HG03378 (cell line): ENCODE data around the gene IKBKE.
A peak's percentile ranks its signal among the peaks of the same experiment; 100 is the strongest.

ENCODE experiments used
- ATAC-seq: cut with Tn5 transposase; IDR thresholded peaks from one replicate; pipeline ENCODE4 v1.9.1; 2021; ENCODE audit warnings: mild to moderate bottlenecking, moderate library complexity; ENCODE audit not compliant: unreplicated experiment

Gene IKBKE

GRCh38 chr1:206495011-206495461 lies 24.8 kb downstream of the IKBKE start:
- ATAC-seq, result no peak

DNA sequence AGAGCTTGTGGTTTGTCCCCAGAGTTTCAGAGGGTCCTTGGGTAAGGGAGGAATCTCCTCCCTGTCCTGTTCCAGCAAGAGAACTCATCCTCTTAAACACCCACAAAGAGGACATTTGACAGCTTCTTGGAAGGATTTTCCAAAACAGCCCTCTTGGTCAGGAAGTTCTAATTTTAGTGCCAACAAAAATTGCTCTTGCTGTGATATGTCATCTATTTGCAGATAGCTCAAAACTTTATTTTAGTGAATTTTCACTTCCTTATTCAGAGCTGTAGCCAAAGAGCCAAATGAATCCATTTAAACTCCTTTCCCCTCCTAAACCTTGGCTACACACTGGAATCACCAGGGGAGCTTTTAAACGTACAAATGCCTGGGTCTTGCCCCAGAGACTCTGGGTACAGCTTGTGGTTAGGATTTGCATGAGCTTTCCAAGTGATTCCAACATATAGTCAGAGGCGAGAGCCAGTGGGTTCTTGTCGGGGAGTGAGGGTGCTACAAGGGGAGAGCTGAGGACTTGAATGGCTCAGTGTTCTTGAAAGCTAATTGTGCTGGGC lies 25.3 kb downstream of the IKBKE start:
- ATAC-seq, result peak; percentile 33

- ATAC-seq, result peak; percentile 44
These were observed 26.0 kb downstream of the IKBKE start for GRCh38 chr1:206496131-206496793.

- no peak for ATAC-seq
These were observed 27.1 kb downstream of the IKBKE start for GRCh38 chr1:206497363-206497762.

DNA sequence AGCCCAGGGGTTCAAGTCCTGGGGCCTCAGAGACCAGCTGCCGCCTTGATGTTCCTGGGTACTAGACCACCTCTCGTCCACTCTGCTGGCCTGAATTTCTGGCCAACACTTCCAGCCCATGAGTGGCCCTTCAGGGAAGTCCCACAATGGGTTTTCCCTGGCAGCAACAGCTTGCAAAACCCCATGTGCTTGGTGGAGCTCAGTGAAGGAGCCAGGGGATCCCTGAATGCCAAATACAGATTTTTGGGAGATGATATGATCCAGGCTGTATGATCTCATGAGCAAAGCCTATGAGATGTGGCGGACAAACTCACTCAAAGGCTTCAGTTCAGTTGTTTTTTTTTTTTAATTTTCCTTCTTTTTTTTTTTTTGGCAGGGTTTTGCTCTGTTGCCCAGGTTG lies 27.5 kb downstream of the IKBKE start:
- ATAC-seq, result no peak

DNA sequence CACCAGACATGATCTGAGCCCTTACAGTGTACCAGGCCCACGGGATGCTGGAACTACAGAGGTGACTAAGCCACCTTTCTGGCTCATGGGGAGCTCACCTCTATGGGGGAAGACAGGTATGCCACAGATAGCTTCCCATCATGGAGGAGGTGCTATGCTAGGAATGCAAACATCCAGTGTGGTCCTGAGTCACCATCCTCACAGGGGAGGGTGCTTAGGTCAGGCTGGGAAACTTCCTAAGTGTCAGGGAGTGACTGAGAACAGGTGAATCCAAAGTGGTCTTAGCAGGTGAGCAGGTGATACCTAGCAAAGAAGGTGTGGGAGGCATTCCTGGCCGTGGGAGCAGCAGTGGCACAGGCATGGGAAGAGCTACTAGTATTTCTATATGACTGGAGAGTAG lies 28.4 kb downstream of the IKBKE start:
- ATAC-seq, result no peak

DNA sequence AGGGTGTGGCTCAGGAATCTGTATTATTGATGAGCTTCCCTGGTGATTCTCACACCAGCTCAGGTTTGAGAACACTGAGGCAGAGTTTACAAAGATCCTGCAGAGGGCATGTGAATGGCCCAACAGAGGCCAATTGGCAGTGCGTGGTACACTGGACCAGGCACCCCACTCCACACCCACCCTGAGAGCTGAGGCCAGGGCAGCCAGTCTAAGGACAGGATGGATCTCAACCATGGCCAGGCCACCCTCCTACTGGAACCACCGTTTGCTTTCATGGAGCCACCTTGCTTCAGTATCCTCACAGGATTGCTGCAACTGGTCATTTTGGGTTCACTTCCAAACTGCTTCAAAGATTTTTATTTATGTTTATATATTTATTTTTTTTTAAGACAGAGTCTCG lies 29.8 kb downstream of the IKBKE start:
- no peak for ATAC-seq

DNA sequence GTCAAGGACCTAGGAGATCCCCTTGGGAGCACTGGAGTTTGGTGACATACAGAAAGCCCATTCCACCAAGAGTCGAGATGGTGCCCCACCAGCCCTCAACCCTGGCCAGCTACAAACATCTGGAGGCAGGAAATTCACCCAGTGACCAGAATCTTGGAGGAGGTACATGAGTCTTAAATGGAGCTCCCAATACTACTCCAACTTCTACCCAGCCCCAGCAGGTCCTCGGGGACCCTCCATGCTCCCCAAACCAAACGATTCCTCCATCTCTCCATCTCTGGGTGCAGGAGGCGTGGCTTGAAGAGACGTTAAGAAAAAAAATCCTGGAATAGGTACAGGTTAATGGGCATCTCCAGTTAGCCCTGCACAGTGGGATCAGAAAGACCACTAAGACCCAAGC lies 31.6 kb downstream of the IKBKE start:
- ATAC-seq, result no peak

DNA sequence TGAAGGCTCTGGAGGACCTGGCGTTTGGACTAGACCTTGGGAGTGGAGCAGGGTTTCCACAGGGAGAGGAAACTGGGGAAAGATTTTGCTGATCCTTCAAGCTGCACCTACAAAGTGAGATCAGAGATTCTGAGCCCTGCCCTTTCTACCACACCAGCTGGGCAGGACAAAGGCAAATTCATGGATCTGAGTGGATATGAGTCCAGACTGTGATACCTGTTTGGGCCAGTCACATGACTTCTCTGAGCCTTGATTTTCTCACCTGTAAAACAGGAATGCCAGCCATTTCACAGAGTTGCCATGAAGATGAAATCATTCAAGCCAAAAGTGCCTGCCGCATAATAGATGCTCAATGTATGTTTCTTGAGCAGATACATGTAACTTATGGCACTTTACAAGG lies 32.1 kb downstream of the IKBKE start:
- ATAC-seq, result no peak

- no peak for ATAC-seq
These were observed 32.5 kb downstream of the IKBKE start for GRCh38 chr1:206502812-206503211.

- peak; percentile 83 for ATAC-seq
These were observed 33.5 kb downstream of the IKBKE start for GRCh38 chr1:206503591-206504362.

GRCh38 chr1:206504363-206504713 lies 34.1 kb downstream of the IKBKE start:
- no peak for ATAC-seq

GRCh38 chr1:206505702-206506355 lies 35.6 kb downstream of the IKBKE start:
- ATAC-seq, result no peak

DNA sequence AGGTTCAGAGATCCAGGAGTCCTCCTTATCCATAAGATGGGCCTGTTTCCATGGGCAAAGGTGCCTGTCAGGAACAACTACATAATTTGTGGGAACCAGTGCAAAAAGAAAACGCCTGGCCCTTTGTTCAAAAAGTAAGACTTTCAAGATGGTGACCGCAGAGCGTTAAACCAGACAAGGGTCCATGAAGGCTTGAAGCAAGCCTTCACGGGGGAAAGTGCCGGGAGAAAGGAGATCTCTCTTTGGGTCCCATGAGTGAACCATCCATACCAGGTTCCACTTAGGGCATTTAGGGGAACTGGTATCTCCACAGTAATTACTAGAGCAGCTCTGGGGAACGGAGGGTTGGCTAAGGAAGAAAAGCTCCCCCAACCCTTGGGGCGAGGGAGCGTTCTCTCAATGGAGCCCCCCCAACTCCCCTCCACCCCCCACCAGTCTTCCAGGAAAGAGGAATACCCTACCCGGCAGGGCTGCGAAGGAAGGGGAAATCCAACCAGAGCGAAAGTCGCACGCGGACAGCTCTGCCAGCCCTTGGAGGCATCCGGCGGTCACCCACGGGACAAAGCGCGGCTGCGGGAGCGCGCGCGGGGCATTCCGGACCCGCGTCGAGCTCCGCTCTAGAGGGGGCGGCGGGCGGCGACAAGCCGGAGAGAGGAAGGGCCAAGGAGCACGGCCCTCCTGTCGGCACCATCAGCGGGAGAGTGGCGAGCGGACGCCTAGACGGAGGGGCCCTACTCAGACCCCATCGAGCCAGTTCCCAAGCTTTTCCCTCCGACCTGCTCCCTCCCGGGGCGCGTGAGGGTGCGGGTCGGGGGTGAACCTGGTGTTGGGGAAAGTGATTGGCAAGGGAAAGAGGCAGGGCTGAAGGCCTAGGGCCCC lies 36.4 kb downstream of the IKBKE start:
- ATAC-seq, result no peak

DNA sequence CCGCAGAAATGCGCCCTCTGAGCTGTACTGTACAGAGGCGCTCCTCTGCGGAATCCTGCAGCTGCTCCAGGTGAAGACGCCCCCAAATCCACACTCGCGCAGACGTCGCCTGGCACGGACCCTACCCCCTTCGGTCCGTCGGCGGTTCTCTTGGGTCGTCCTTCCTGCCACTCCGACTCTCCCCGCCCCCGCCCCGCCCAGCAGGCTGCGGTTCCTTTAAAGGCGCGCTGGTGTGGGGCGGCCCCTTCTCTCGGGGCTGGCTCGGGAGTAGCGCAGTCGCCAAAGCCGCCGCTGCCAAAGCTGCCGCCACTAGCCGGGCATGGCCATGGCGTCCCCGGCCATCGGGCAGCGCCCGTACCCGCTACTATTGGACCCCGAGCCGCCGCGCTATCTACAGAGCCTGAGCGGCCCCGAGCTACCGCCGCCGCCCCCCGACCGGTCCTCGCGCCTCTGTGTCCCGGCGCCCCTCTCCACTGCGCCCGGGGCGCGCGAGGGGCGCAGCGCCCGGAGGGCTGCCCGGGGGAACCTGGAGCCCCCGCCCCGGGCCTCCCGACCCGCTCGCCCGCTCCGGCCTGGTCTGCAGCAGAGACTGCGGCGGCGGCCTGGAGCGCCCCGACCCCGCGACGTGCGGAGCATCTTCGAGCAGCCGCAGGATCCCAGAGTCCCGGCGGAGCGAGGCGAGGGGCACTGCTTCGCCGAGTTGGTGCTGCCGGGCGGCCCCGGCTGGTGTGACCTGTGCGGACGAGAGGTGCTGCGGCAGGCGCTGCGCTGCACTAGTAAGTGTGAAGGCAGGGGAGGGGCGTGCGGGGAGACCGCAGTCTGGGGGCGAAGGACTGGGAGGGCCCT lies 37.2 kb downstream of the IKBKE start, which contains the start of gene RASSF5:
RASSF5 (plus strand) TSS at position 248 of the 846 bp plus-strand sequence; CDS start at position 320, 72 bp downstream.
- ATAC-seq, result no peak

- ATAC-seq, result no peak
These were observed 38.0 kb downstream of the IKBKE start for GRCh38 chr1:206508130-206508889.

- ATAC-seq, result no peak
These were observed 38.7 kb downstream of the IKBKE start for GRCh38 chr1:206508956-206509355.

DNA sequence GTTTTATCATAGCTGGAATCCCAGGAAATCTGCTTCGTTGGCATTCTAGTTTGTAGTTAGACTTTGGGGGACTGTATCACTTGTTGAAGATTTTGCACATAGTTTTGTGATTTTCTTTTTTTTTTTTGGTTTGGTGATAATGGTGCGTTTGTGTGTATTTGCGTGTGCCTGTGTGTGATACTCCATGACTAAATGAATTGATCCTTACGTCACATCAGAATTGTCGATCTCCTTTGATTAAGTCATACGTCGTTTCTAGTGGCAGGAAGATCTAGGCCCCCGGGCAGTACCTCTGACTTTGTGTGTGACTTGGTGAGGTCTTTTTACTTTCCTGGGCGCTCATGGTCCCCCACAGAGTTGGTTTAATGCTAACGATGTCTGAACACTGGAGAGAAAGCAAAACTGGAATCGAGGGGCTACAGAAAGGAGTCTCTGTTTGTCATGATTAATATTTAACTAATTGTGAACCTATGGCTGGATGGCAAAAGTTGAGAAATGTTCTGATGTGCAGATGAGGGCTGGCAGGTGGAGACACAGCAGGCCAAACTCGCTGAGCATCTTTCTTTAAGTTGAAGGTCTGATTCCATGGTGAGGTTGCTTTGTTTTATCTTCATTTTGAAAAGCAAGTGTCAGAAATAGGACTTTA lies 39.5 kb downstream of the IKBKE start:
- no peak for ATAC-seq
